Activated CD4-positive, alpha-beta T cell treated with anti-CD3 and anti-CD28 coated beads, Interleukin-2, amount 50 U/mL, for 1 hour (primary cell): ENCODE measurements around the gene ISL2.
A peak's percentile ranks its signal among the peaks of the same experiment; 100 is the strongest.

Experiments used
- DNase-seq: peaks from one replicate; pipeline ENCODE4 v3.0.0-alpha.2; 2020

ISL2 gene

GRCh38 chr15:76328106-76328696 lies 8.4 kb upstream of the ISL2 start:
- DNase-seq = no peak

GRCh38 chr15:76328958-76329357 lies 7.6 kb upstream of the ISL2 start:
- no peak for DNase-seq

- DNase-seq = no peak
Observed at GRCh38 chr15:76330080-76330680, 6.4 kb upstream of the ISL2 start.

- DNase-seq = no peak
Observed at GRCh38 chr15:76332796-76333195, 3.8 kb upstream of the ISL2 start.

DNA sequence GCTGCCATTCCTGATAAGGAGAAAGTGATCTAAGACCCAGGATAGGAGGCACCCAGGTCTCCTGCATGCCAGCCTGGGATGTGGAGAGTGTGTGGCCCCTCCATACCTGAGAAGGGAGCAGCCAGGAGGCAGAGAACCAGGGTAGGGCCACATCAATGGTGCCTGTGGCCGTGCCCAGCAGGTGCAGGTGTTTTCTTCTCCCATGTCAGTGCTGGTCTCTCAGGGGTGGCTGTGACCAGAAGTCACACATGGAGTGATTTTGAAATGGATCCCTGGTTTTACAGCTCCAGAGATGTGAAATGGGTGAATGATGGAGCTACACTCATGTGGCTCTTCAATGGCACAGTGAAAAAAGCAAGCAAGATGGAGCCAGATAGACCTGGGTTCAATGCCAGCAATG lies 3.3 kb upstream of the ISL2 start:
- no peak for DNase-seq

DNA sequence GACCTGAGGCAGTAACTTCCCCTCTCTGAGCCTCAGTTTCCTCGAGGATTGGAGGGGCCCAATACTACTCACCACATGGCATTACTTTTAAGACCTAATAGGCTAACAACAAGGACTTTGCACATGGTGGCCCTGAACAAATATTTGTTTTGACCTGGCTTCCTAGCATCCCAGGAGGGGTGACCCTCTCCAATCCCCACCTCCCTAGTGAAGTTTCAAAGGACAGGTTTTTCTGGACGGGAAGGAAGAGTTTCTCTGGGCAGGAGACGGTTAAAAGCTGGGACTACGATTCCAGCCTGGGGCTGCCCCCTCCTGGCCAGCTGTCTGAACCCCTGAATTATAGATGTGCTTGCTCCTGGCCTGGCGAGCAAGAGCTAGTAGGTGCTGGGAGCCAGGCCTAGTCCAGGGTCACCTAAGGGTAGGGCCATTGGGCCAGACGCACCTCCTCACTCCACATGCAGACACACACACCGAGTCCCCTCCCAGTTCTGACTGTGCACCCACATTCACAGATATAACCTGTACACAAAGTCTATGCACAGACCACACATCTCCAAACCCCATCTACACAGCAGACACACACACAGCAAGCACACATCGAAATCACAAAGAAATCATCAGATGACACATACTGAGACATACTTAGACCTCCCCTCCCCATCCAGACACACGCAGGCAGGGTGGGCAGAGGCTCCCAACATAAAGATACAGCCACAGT lies 2.7 kb upstream of the ISL2 start:
- no peak for DNase-seq

DNA sequence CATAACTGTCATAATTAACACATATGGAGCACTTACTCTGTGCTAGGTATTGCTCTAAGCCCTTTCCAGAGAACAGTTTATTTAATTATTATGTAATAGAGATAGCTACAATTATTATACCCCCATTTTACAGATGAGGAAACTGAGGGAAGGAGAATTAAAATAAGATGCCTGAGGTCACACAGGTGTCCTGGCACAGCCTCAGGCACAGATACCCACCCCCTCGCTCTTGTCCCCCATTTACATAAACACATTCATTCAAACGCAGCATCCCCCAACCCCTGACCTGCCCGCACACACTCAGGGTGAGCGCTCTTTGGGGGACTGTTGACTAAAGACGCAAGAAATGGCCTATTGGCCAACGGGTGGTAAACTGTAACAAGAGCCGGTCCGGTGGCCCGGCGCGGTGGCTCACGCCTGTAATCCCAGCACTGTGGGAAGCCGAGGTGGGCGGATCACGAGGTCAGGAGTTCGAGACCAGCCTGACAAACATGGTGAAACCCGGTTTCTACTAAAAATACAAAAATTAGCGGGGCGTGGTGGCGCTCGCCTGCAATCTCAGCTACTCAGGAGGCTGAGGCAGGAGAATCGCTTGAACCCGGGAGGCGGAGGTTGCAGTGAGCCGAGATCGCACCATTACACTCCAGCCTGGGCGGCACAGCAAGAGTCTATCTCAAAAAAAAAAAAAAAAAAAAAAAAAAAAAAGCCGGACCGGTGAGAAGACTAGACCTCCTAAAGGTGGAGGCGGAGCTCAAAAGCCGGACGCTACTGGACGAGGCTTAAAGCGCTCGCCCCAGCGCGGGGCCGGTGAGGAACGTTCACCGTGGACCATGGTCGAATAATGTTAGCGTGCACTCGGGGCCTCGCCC lies 1.9 kb upstream of the ISL2 start:
- DNase-seq = no peak

GRCh38 chr15:76335307-76336253 lies 993 bp upstream of the ISL2 start:
- no peak for DNase-seq

- DNase-seq = no peak
Observed at GRCh38 chr15:76337059-76337695, 604 bp downstream of the ISL2 start.

DNA sequence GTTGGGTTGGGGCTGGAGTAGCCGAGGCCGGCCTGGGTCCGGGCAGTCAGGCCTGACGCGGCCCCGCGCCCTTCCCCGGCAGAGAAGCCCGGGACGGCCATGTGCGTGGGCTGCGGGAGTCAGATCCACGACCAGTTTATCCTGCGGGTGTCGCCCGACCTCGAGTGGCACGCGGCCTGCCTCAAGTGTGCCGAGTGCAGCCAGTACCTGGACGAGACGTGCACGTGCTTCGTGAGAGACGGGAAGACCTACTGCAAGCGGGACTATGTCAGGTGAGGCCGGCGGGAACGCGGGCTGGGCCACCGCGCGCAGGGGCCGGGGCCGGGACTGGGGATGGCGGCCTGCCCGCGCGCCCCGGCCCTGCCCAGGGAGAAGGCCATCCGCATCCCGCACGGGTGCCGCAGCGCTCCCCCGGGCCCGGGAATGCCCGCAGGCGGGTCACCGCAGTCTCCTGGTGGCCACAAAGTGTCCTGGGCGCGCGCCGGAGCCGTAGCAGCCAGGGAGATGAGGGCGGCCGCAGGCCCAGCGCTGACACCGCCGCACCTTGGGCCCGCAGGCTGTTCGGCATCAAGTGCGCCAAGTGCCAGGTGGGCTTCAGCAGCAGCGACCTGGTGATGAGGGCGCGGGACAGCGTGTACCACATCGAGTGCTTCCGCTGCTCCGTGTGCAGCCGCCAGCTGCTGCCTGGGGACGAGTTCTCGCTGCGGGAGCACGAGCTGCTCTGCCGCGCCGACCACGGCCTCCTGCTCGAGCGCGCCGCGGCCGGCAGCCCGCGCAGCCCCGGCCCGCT lies 1.3 kb downstream of the ISL2 start:
- no peak for DNase-seq

DNA sequence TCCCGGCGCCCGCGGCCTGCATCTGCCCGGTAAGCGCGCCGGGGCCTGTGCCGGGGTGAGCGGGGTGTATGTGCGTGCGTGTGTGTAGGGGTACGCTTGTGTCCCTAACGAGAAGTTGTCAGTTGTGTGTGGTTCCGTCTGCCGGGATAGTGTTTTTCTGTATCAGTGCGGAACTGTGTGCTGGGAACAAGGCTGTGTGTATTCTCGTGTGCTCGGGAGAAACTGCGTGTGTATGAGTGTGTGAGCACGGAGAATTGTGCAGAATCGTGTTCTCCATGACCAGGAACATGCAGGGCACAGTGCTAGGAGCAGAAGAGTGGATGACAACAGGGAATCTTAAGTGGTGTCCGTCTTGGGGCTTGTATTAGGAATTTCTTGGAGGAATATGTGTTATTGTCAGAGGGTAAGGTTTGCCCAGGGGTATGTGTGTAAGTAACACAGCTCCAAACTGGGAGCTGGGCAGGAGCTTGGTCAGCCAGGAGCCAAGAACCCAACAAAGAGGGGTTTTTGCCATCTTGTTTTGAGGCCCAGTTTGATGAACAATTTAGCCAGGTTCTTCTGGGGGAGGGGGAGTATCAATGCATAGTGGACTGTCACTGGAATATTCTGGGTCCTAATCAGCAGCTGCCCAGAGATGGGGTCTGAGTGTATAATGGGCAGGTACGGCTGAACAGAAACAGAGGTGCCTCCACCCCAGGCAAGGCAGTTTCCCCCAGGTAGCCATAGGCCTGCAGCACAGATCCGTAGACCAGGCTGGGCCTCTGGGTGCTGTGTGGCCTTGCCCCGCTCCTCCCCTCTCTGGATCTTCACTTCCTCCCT lies 2.1 kb downstream of the ISL2 start:
- DNase-seq = no peak

DNA sequence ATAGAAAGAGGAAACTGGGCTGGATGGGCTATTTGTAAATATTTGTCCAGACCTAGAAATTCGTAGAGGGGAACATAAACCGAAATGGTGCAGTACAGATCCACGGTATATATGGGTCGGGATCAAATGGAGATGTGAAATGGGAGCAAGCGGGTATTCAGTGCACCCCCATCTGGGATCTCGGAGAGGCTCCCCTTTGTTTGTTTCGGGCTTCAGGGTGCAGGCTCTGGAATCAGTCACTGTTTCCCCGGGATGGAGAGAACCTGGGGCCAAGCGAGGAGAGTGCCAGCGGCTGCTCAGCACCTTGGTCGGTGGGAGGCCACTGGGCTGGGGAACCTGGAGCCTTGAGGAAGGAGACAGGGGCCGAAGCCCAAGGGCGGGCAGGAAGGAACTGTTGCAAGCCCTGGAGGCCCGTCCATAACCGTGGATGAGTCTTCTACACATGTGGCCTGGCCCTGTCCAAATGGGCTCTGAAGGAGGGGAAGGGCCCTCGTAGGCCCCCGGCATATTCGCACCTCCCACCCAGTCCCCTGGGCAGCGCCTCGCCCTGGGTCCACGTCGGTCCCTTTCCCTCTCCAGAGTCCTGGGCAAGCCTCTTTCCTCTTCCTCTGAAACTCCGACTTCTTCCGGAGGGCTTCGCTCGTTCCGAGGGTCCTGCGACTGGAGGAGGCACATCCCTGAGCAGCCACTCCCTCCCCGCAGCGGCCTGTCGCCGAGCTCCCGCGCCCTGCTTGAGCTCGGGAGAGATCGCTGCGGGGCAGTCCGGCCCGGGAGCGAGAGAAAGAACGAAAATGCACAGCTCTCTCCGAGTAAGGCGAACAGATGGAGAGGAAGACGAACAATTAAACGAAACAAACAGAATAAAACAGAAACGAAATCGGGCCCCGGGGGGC lies 3.0 kb downstream of the ISL2 start:
- DNase-seq = no peak

DNA sequence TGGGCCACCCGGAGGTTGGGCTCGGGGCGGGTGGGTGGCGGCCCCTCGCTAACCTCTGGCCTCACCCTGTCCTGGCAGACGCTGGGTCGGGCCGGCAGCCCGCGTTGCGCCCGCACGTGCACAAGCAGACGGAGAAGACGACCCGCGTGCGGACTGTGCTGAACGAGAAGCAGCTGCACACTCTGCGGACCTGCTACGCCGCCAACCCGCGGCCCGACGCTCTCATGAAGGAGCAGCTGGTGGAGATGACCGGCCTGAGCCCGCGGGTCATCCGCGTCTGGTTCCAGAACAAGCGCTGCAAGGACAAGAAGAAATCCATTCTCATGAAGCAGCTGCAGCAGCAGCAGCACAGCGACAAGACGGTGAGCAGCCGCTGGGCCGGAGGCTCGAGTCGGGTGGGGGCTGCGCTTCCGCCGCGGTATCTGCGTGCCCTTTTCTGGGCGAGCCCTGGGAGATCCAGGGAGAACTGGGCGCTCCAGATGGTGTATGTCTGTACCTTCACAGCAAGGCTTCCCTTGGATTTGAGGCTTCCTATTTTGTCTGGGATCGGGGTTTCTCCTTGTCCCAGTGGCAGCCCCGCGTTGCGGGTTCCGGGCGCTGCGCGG lies 3.7 kb downstream of the ISL2 start:
- DNase-seq = no peak

DNA sequence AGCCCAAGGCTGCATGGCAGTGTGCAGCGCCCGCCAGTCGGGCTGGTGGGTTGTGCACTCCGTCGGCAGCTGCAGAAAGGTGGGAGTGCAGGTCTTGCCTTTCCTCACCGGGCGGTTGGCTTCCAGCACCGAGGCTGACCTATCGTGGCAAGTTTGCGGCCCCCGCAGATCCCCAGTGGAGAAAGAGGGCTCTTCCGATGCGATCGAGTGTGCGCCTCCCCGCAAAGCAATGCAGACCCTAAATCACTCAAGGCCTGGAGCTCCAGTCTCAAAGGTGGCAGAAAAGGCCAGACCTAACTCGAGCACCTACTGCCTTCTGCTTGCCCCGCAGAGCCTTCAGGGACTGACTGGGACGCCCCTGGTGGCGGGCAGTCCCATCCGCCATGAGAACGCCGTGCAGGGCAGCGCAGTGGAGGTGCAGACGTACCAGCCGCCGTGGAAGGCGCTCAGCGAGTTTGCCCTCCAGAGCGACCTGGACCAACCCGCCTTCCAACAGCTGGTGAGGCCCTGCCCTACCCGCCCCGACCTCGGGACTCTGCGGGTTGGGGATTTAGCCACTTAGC lies 4.3 kb downstream of the ISL2 start:
- peak; percentile 49 for DNase-seq

DNA sequence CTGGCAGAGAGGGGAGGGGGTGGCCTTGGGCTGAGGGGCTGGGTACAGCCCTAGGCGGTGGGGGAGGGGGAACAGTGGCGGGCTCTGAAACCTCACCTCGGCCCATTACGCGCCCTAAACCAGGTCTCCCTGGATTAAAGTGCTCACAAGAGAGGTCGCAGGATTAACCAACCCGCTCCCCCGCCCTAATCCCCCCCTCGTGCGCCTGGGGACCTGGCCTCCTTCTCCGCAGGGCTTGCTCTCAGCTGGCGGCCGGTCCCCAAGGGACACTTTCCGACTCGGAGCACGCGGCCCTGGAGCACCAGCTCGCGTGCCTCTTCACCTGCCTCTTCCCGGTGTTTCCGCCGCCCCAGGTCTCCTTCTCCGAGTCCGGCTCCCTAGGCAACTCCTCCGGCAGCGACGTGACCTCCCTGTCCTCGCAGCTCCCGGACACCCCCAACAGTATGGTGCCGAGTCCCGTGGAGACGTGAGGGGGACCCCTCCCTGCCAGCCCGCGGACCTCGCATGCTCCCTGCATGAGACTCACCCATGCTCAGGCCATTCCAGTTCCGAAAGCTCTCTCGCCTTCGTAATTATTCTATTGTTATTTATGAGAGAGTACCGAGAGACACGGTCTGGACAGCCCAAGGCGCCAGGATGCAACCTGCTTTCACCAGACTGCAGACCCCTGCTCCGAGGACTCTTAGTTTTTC lies 4.9 kb downstream of the ISL2 start:
- DNase-seq = no peak

GRCh38 chr15:76342058-76342381 lies 5.4 kb downstream of the ISL2 start:
- DNase-seq = no peak

DNA sequence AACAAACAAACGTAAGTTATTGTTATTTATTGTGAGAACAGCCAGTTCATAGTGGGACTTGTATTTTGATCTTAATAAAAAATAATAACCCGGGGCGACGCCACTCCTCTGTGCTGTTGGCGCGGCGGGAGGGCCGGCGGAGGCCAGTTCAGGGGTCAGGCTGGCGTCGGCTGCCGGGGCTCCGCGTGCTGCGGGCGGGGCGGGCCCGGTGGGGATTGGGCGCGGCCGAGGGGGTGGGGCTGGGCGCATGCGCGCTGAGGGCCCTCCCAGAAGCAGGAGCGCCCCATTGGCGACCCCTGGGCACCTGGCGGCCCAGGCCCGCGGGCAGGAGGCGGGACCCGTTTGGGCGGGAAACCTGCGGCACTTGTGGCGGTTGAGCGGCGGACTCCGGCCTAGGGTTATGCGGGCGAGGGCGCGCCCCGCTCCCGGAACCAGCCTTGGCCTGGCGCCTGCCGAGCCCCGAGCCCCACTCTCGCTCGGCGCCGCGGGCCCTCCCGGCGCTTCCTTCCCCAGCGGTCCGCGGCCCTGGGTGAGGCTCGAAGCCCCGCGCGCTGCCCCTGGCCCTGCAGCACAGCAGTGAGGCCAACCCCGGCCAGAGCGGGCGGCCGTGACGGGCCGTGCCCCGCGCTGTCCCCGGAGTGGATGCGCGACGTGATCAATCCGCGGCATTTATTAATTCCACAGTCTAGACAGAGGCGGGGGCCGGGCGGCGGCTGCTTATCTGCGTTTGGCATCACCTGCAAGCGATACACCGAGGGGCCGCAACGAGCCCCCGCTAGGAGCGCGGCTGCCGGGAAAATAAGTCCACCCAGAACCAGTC lies 6.0 kb downstream of the ISL2 start:
- DNase-seq = no peak
